Measurements from ENCODE around the gene PAPSS1.
A peak's percentile ranks its signal among the peaks of the same experiment; 100 is the strongest.

Gene PAPSS1

GRCh38 chr4:107643021-107643420 is 77.0 kb downstream of the PAPSS1 start:
- H3K27ac ChIP-seq = no peak overlapping the region
- H3K4me3 ChIP-seq = no peak overlapping the region

- H3K4me3 ChIP-seq = no peak overlapping the region
- peak overlapping the region in 2 of 21 experiments; percentile 1 to 8 for H3K27ac ChIP-seq
Observed at GRCh38 chr4:107640878-107641277, 79.2 kb downstream of the PAPSS1 start.

GRCh38 chr4:107640197-107640596 is 79.8 kb downstream of the PAPSS1 start:
- H3K4me3 ChIP-seq = no peak overlapping the region
- H3K27ac ChIP-seq = peak overlapping the region in 1 of 21 experiments; percentile 8

GRCh38 chr4:107635735-107636134 is 84.3 kb downstream of the PAPSS1 start:
- no peak overlapping the region for H3K27ac ChIP-seq

GRCh38 chr4:107631560-107631959 is 88.5 kb downstream of the PAPSS1 start:
- no peak overlapping the region for H3K4me3 ChIP-seq
- no peak overlapping the region for H3K27ac ChIP-seq

More at GRCh38 chr4:107635735-107636134, 84.3 kb downstream of the PAPSS1 start:
- H3K4me3 ChIP-seq = no peak overlapping the region

- Histone ChIP-seq H3K4me3 (no peak overlapping the region), H3K27ac (no peak overlapping the region)
Observed at GRCh38 chr4:107630185-107630705, 89.8 kb downstream of the PAPSS1 start.

- H3K4me3 ChIP-seq = no peak overlapping the region
- H3K27ac ChIP-seq = peak overlapping the region in 2 of 21 experiments; percentile 12 to 28
Observed at GRCh38 chr4:107629318-107629717, 90.7 kb downstream of the PAPSS1 start.

GRCh38 chr4:107625391-107625902 is 94.6 kb downstream of the PAPSS1 start:
- H3K27ac ChIP-seq = no peak overlapping the region

GRCh38 chr4:107624024-107624423 is 96.0 kb downstream of the PAPSS1 start:
- no peak overlapping the region for H3K4me3 ChIP-seq

More at GRCh38 chr4:107625391-107625902, 94.6 kb downstream of the PAPSS1 start:
- H3K4me3 ChIP-seq = no peak overlapping the region

GRCh38 chr4:107622006-107622405 is 98.0 kb downstream of the PAPSS1 start:
- H3K27ac ChIP-seq = no peak overlapping the region
- no peak overlapping the region for H3K4me3 ChIP-seq

More at GRCh38 chr4:107624024-107624423, 96.0 kb downstream of the PAPSS1 start:
- no peak overlapping the region for H3K27ac ChIP-seq

- H3K27ac ChIP-seq = peak overlapping the region in 9 of 21 experiments; percentile 2 to 65 (median 27)
- H3K4me3 ChIP-seq = no peak overlapping the region
Observed at GRCh38 chr4:107619731-107620130, 100.3 kb downstream of the PAPSS1 start.

GRCh38 chr4:107619066-107619465 is 101.0 kb downstream of the PAPSS1 start:
- peak overlapping the region in 4 of 21 experiments; percentile 27 to 75 (median 38) for H3K27ac ChIP-seq
- H3K4me3 ChIP-seq = no peak overlapping the region

- H3K4me3 ChIP-seq = no peak overlapping the region
- peak overlapping the region in 5 of 21 experiments; percentile 24 to 75 (median 27) for H3K27ac ChIP-seq
Observed at GRCh38 chr4:107618656-107619055, 101.4 kb downstream of the PAPSS1 start.

GRCh38 chr4:107616838-107617389 is 103.1 kb downstream of the PAPSS1 start:
- H3K27ac ChIP-seq = no peak overlapping the region
- no peak overlapping the region for H3K4me3 ChIP-seq

GRCh38 chr4:107615809-107616208 is 104.2 kb downstream of the PAPSS1 start:
- H3K4me3 ChIP-seq = no peak overlapping the region
- no peak overlapping the region for H3K27ac ChIP-seq

- H3K27ac ChIP-seq = no peak overlapping the region
Observed at GRCh38 chr4:107603430-107603829, 116.6 kb downstream of the PAPSS1 start.

GRCh38 chr4:107600983-107601382 is 119.1 kb downstream of the PAPSS1 start:
- Histone ChIP-seq H3K4me3 (no peak overlapping the region), H3K27ac (peak overlapping the region in 3 of 21 experiments; percentile 35 to 76 (median 45))

More at GRCh38 chr4:107603430-107603829, 116.6 kb downstream of the PAPSS1 start:
- H3K4me3 ChIP-seq = no peak overlapping the region

- no peak overlapping the region for H3K4me3 ChIP-seq
- peak overlapping the region in 5 of 21 experiments; percentile 27 to 76 (median 35) for H3K27ac ChIP-seq
Observed at GRCh38 chr4:107600436-107600835, 119.6 kb downstream of the PAPSS1 start.

- Histone ChIP-seq H3K27ac (peak overlapping the region in 6 of 21 experiments; percentile 27 to 76 (median 34)), H3K4me3 (no peak overlapping the region)
Observed at GRCh38 chr4:107599841-107600240, 120.2 kb downstream of the PAPSS1 start.

GRCh38 chr4:107593230-107593629 is 126.8 kb downstream of the PAPSS1 start:
- Histone ChIP-seq H3K4me3 (no peak overlapping the region), H3K27ac (no peak overlapping the region)

- H3K27ac ChIP-seq = no peak overlapping the region
- H3K4me3 ChIP-seq = no peak overlapping the region
Observed at GRCh38 chr4:107592519-107592918, 127.5 kb downstream of the PAPSS1 start.

All from skin epidermis (tissue), 12 donors.